Measurements from ENCODE around the gene SLC46A1. TPM values are rescaled to one million over a fixed set of nuclear protein-coding genes. Genes with fewer than 3 reads are reported as not detected.

Gene SLC46A1
- total and polyA plus RNA-seq, 2 of the 13 experiments (the other 11 are each of a cell fraction or from before 2014, with no cell fraction given): 19.6 to 22.6 TPM

- TF ChIP-seq ZBTB39 (CRISPR knock-in tag; IDR thresholded peaks at IDR 0.05) (no peak), ZFY (CRISPR knock-in tag; IDR thresholded peaks at IDR 0.05) (peak; percentile 60), ZMYM4 (CRISPR knock-in tag; IDR thresholded peaks at IDR 0.05) (no peak; the same call in 1 of the 2 replicates), ZNF574 (CRISPR knock-in tag; IDR thresholded peaks at IDR 0.05) (peak; percentile 49), LRRFIP1 (CRISPR knock-in tag; conservative IDR thresholded peaks at IDR 0.05) (no peak), ZBTB42 (CRISPR knock-in tag; IDR thresholded peaks at IDR 0.05) (0 out of 2 replicates have a peak, but pooled peaks have one; percentile 20), ZBTB20 (CRISPR knock-in tag; IDR thresholded peaks at IDR 0.05; ENCODE audit: borderline replicate concordance, low read depth) (no peak), ZKSCAN8 (CRISPR knock-in tag; IDR thresholded peaks at IDR 0.05; ENCODE audit: borderline replicate concordance) (0 out of 2 replicates have a peak, but pooled peaks have one; percentile 14), E2F1 (CRISPR knock-in tag; IDR thresholded peaks at IDR 0.05) (peak; percentile 36; the same call in 1 of the 2 replicates), SP5 (CRISPR knock-in tag; IDR thresholded peaks at IDR 0.05; ENCODE audit: borderline replicate concordance, low read depth) (peak; percentile 58), GFI1 (CRISPR knock-in tag; IDR thresholded peaks at IDR 0.05; ENCODE audit: borderline replicate concordance) (no peak), TEF (CRISPR knock-in tag; IDR thresholded peaks at IDR 0.05) (no peak), DBP (CRISPR knock-in tag; IDR thresholded peaks at IDR 0.05; ENCODE audit: not compliant biosample characterization) (no peak), MAZ (IDR thresholded peaks at IDR 0.05; ENCODE audit: borderline replicate concordance, low read depth, low read length) (peak; percentile 48; the same call in 1 of the 2 replicates), MAZ (CRISPR knock-in tag; IDR thresholded peaks at IDR 0.05; ENCODE audit: low read depth) (peak; percentile 76; the same call in 1 of the 2 replicates), SIN3A (IDR thresholded peaks at IDR 0.05; ENCODE audit: borderline replicate concordance, low read depth, low read length) (0 out of 2 replicates have a peak, but pooled peaks have one; percentile 50), ZNF121 (CRISPR knock-in tag; IDR thresholded peaks at IDR 0.05) (peak; percentile 29; the same call in 1 of the 2 replicates), ZNF615 (CRISPR knock-in tag; IDR thresholded peaks at IDR 0.05; ENCODE audit: borderline replicate concordance) (no peak)
Measured at GRCh38 chr17:28404812-28405570, 1.0 kb downstream of the SLC46A1 start (continued).
